Effector memory CD4-positive, alpha-beta T cell (primary cell): ENCODE measurements around the gene CKAP4.

Source experiments
- DNase-seq, 3 donors: peaks; one replicate each; pipeline ENCODE4 v3.0.0-alpha.2; 2020
- H3K27ac ChIP-seq: 2 replicates; pipeline ENCODE4 v1.7.0; 2013; ENCODE audit warnings: mild to moderate bottlenecking, low read length, moderate library complexity; ENCODE audit not compliant: insufficient read depth, poor library complexity, severe bottlenecking
- H3K27me3 ChIP-seq: replicated peaks from 2 replicates; pipeline ENCODE4 v1.7.0; 2013; ENCODE audit warnings: mild to moderate bottlenecking, low read length; ENCODE audit not compliant: insufficient read depth, control insufficient read depth, poor library complexity, severe bottlenecking
- H3K36me3 ChIP-seq: 2 replicates; pipeline ENCODE4 v1.7.0; 2013; ENCODE audit warnings: mild to moderate bottlenecking, low read length, moderate library complexity; ENCODE audit not compliant: control insufficient read depth, insufficient read depth
- H3K4me1 ChIP-seq: 2 replicates; pipeline ENCODE4 v1.7.0; 2013; ENCODE audit warnings: low read length, mild to moderate bottlenecking; ENCODE audit not compliant: control insufficient read depth, insufficient read depth, poor library complexity, severe bottlenecking
- H3K4me3 ChIP-seq: 2 replicates; pipeline ENCODE4 v1.7.0; 2013; ENCODE audit warnings: low read length, low read depth, mild to moderate bottlenecking; ENCODE audit not compliant: insufficient read depth, poor library complexity, severe bottlenecking
- H3K9me3 ChIP-seq: 2 replicates; pipeline ENCODE4 v1.7.0; 2013; ENCODE audit warnings: mild to moderate bottlenecking, low read length, moderate library complexity; ENCODE audit not compliant: control insufficient read depth

CKAP4 gene

DNA sequence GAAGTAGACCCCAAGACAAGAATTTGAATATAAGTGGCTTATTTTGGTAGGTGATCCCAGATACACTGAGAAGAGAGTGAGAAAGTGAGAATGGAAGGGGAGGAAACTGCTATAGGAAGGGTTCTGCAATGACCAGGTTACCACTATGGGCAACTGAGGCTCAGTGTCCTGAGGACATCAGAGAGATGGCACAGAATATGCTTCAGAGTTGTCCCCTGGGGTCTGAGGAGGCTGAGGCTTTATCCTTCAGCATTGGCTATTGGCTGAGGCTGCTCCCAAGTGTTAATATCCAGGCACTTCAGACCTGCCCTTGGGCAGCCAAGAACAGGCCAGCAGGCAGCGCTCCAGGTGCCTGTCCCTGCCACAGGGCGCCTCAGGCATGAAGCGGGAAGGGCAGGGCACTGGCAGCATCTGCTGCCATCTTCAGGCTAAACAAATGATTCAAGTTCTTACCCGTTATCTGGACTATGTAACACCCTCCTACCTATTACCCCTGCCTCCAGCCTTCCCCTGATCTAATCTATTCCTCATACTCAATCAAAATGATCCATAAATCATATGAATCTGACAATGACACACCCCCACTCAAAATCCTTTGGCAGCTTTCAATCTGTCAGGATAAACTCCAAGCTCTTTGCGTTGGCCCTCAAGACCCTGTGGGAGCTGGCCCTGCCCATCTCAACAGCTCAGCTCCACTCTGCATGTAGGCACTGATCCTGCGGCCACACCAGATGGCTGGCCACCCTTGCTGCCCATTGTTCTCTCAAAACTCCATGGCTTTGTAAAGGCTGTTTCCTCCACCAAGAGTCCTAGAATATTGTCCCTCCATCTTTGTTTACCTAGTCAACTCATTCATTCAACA is 42.4 kb downstream of the CKAP4 start:
- Histone ChIP-seq H3K4me1 (no peaks in the 10 kb centered on the region), H3K27ac (no peak overlapping the region), H3K9me3 (no peaks in the 10 kb centered on the region), H3K27me3 (no peaks in the 10 kb centered on the region), H3K4me3 (no peak overlapping the region), H3K36me3 (no peaks in the 10 kb centered on the region)
- DNase-seq: no peak

DNA sequence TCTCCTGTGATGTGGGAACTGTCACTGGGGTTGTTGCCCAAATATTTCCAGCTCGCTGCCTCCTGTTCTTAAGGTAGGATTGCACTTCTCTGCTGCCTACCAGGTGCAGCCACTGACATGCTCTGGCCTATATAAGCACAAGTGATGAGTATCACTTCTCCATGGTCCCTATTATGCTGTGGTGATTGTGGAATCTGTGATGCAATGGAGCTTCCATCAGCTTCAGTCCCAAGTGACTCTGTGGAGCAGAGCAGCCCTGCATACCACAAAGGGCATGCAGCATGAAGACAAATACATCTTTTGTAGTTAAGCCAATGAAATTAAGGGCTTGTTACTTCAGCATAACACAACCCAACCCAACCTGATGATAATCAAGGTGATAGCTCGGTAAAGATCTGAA is 43.5 kb downstream of the CKAP4 start:
- no peaks in the 10 kb centered on the region for H3K4me1 ChIP-seq
- DNase-seq: no peak
- H3K4me3 ChIP-seq: no peak overlapping the region
- no peak overlapping the region for H3K27ac ChIP-seq
- no peaks in the 10 kb centered on the region for H3K36me3 ChIP-seq
- H3K27me3 ChIP-seq: no peaks in the 10 kb centered on the region
- H3K9me3 ChIP-seq: no peaks in the 10 kb centered on the region

DNA sequence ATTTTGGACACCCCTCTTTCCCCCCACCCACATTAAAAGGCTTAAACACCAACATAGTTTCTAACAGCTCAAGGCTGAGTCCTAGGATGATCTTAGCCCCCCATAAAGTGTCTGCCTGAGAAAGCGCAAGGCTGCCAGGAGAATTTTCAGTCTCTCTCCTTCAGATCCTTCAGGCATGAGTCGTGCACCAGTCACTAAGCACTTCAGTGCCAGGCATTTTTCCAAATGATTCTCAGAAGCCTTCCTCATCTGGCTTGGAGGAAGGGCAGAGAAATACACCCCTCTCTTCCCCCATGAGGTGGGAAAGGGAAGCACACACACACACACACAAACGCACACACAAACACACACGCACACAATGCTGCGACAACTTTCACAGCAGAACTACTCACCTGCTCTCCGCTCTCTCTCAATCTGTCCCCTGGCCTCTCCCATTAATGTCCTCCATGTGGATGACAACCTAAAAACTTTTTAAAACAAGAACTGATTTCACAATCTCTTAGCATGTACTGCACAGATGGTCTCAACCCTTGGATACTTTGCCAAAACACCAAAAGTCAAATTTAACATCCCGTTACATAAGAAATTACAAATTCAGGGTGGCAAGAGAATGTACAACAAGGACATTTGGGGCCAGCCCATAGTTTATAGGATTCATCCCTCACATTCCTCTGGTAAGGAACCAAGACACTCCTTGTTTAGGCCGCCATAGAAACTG is 49.8 kb downstream of the CKAP4 start:
- no peak for DNase-seq
- Histone ChIP-seq H3K4me1 (no peaks in the 10 kb centered on the region), H3K4me3 (no peak overlapping the region), H3K27ac (no peak overlapping the region), H3K36me3 (no peaks in the 10 kb centered on the region), H3K27me3 (no peaks in the 10 kb centered on the region), H3K9me3 (no peaks in the 10 kb centered on the region)

DNA sequence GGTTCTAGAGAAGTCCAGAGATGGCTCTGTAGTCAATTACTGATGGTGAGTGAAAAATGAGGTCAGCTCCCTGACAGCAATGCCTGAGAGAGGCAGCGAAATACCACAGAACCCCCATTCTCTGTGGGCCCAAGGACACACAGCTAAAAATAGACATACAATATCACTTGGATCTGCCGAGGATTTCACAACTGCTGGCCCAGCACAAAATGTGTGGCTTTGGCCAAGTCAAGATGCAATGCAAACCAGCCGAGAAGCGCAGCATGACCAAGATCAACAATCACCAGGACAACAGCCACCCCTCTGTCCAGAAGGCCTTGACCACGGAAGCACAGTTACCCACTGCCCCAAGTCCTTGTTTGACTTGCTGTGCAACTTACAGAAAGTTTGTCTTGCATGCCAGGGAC is 52.2 kb downstream of the CKAP4 start:
- H3K27ac ChIP-seq: no peak overlapping the region
- no peaks in the 10 kb centered on the region for H3K27me3 ChIP-seq
- no peaks in the 10 kb centered on the region for H3K36me3 ChIP-seq
- no peaks in the 10 kb centered on the region for H3K4me1 ChIP-seq
- no peaks in the 10 kb centered on the region for H3K9me3 ChIP-seq
- H3K4me3 ChIP-seq: no peak overlapping the region
- DNase-seq: no peak

DNA sequence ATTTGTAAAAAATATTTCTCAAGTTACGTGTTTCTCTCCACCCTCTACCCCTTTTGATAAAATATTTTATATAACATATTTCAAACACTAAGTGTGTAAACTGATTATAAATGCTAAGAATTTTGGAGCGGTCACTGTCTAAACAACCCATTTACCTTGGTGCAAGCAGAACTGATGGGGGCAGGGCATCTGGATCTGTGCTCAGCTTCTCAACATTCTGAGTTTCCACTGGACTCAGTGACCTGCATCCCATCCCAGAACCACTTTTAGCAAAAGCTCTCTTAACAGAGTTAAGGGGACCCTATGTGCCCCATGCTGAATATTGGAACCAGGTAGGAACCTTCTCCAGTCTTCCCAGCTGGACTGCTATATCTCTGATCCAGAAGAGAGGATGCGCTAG is 53.5 kb downstream of the CKAP4 start:
- Histone ChIP-seq H3K36me3 (no peaks in the 10 kb centered on the region), H3K27me3 (no peaks in the 10 kb centered on the region), H3K9me3 (no peaks in the 10 kb centered on the region), H3K4me3 (no peak overlapping the region), H3K27ac (no peak overlapping the region), H3K4me1 (no peaks in the 10 kb centered on the region)
- no peak for DNase-seq

DNA sequence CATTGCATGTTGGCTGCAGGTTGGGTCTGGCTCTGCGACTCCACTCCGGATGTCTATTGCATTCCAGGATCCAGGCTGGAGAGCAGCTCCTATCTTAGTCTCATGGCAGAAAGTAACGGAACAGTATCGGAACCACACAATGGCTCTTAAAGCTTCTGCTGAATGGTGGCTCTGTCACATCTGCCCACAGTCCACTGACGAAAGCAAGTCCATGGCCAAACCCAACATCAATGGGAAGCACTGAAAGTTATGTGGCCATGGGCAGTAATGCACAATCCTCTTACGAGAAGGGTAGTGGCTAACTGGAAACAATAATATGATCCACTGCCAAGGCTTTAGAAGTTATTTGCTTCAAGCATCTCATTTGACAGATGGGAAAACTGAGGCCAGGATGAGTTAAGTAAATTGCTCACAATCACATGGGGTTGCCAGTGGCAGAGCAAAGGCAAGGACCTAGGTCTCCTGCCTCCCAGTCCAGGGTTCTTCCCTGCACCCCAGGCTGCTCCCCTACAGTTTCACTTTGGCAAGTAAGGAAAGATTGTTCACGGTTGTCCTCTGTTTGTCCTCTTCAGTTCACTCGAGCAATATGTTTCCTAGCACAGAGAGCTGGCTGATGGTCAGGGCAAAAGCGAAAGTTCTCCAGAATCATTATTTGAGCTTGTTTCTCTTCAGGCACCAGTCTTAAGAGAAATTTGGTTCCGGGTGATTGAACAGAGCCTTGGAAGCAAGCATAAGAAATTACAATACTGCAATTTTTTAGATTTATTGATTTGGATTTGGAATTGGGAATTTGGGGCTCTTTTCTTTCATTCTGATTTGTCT is 54.2 kb downstream of the CKAP4 start:
- no peak overlapping the region for H3K27ac ChIP-seq
- no peaks in the 10 kb centered on the region for H3K4me1 ChIP-seq
- no peak overlapping the region for H3K4me3 ChIP-seq
- DNase-seq: no peak
- H3K36me3 ChIP-seq: no peaks in the 10 kb centered on the region
- no peaks in the 10 kb centered on the region for H3K27me3 ChIP-seq
- H3K9me3 ChIP-seq: no peaks in the 10 kb centered on the region

DNA sequence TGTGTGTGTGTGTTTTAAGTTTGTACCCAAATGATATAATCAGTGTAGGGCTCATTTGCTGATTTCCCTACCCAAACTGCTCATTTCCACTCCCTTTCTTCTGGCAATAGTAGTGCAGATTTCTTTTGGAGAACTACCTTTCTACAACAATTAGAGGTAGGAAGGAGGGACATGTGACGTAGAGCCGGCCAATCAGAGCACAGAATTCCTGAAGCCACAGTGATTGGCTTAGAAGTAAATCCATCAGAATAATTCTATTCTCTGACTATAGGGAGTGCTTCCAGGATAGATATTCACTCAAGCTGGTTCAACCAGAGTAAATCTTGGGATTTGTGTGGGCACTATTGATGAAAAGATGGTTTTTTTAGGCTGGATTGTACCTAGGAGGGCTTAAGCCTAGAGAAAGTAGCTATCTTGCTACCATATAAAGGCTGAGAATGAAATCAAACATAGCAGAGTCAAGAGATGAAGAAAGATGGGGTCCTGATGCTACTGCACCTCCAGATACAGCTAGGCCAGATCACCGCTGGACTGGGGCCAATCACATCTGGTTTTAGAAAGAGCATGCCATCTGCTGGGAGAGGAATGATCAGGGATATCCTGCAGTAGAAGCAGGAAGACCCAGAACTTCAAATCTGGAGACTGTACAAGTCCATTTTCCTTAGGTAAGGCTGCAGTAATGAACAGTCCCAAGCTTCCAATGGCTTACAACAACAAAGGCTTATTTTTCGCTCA is 55.0 kb downstream of the CKAP4 start:
- no peaks in the 10 kb centered on the region for H3K9me3 ChIP-seq

DNA sequence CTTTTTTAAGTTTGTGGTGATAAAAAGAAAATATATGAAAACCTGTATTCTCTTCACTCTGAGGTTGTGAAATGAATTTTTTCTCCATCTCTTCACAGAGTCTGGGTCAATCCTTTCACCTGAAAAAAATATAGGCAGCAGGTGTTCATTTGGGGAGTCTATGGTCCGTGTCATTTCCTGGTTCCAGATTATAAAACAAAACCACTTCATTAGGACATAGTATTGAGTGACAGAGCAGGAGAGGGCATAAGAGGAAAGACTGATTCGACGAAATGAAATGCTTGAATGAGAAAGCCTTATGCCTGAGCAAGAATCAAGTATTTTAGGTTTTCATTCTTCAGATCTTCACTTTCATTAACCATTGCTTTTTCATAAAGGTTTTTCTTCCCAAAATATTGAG is 57.2 kb downstream of the CKAP4 start:
- Histone ChIP-seq H3K4me3 (no peak overlapping the region), H3K9me3 (no peaks in the 10 kb centered on the region), H3K4me1 (no peaks in the 10 kb centered on the region), H3K27me3 (no peaks in the 10 kb centered on the region), H3K36me3 (no peaks in the 10 kb centered on the region), H3K27ac (no peak overlapping the region)
- DNase-seq: no peak

More for the DNA sequence above, 55.0 kb downstream of the CKAP4 start:
- Histone ChIP-seq H3K36me3 (no peaks in the 10 kb centered on the region), H3K4me1 (no peaks in the 10 kb centered on the region), H3K27me3 (no peaks in the 10 kb centered on the region), H3K4me3 (no peak overlapping the region), H3K27ac (no peak overlapping the region)
- DNase-seq: no peak

DNA sequence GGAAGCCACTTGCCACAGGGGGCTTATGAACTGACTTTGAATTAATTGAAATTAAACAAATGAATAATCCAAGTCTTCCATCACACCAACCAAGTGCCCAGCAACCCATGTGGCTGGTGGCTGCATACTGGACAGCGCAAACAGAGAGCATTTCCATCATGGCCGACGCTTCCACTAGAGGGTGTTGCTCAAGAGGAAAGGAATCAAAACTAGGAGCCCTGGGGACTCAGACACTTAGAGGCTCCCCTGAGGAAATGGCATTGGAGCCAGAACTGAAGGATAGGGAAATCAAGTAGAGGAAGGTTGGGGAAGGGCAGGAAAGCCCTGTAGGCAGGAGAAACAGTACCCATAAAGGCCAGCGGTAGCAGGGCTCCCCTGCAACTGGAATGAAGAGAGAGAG is 58.5 kb downstream of the CKAP4 start:
- H3K9me3 ChIP-seq: no peaks in the 10 kb centered on the region
- H3K36me3 ChIP-seq: no peaks in the 10 kb centered on the region
- H3K27ac ChIP-seq: no peak overlapping the region
- DNase-seq: no peak
- no peak overlapping the region for H3K4me3 ChIP-seq
- H3K4me1 ChIP-seq: no peaks in the 10 kb centered on the region
- no peaks in the 10 kb centered on the region for H3K27me3 ChIP-seq
